Measurements from ENCODE around the gene OTC.

The OTC gene

GRCh38 chrX:38352362-38352761 is at the start of gene OTC:
OTC (plus strand) TSS chrX:38352604; CDS start chrX:38352697, 93 bp downstream.
- no peak for DNase-seq

- no peak for DNase-seq
Observed at GRCh38 chrX:38304010-38304409, 48.4 kb upstream of the OTC start.

- no peak for DNase-seq
Observed at GRCh38 chrX:38305971-38306370, 46.4 kb upstream of the OTC start.

- no peak for DNase-seq
Observed at GRCh38 chrX:38311743-38312142, 40.7 kb upstream of the OTC start.

- no peak for DNase-seq
Observed at GRCh38 chrX:38312436-38312835, 40.0 kb upstream of the OTC start.

- DNase-seq, result no peak
Observed at GRCh38 chrX:38313190-38313589, 39.2 kb upstream of the OTC start.

- no peak for DNase-seq
Observed at GRCh38 chrX:38315186-38315585, 37.2 kb upstream of the OTC start.

GRCh38 chrX:38318196-38318595 is 34.2 kb upstream of the OTC start:
- DNase-seq, result no peak

GRCh38 chrX:38318606-38319005 is 33.8 kb upstream of the OTC start:
- DNase-seq, result no peak

GRCh38 chrX:38320819-38321218 is 31.6 kb upstream of the OTC start:
- no peak for DNase-seq

GRCh38 chrX:38326086-38326485 is 26.3 kb upstream of the OTC start:
- no peak for DNase-seq

GRCh38 chrX:38327007-38327774 is 25.2 kb upstream of the OTC start, which contains the start of gene RPGR:
RPGR (minus strand) TSS chrX:38327509; CDS start chrX:38327367, 142 bp downstream.
- DNase-seq, result peak; percentile 18 to 34

- DNase-seq, result no peak
Observed at GRCh38 chrX:38327775-38328081, 24.7 kb upstream of the OTC start.

- no peak for DNase-seq
Observed at GRCh38 chrX:38332505-38332904, 19.9 kb upstream of the OTC start.

- DNase-seq, result no peak
Observed at GRCh38 chrX:38335382-38335781, 17.0 kb upstream of the OTC start.

GRCh38 chrX:38336538-38337240 is 15.7 kb upstream of the OTC start:
- no peak for DNase-seq

- DNase-seq, result no peak
Observed at GRCh38 chrX:38341442-38341841, 11.0 kb upstream of the OTC start.

GRCh38 chrX:38342853-38343778 is 9.3 kb upstream of the OTC start:
- no peak for DNase-seq

GRCh38 chrX:38346150-38346549 is 6.3 kb upstream of the OTC start:
- no peak for DNase-seq

- no peak for DNase-seq
Observed at GRCh38 chrX:38347136-38347535, 5.3 kb upstream of the OTC start.

- no peak for DNase-seq
Observed at GRCh38 chrX:38351346-38351745, 1.1 kb upstream of the OTC start.

- DNase-seq, result no peak
Observed at GRCh38 chrX:38356401-38356800, 4.0 kb downstream of the OTC start.
